OCI-LY3 (cell line): ENCODE data around the gene FANCM.
A peak's percentile ranks its signal among the peaks of the same experiment; 100 is the strongest.

Experiments
- H2AFZ ChIP-seq: fragments of 200-600, 300-600 bp; shearing (Covaris generic); 2 replicates; pipeline ENCODE4 v1.6.0; 2014; ENCODE audit warnings: antibody characterized with exemption, low read depth, low read length
- H3K27ac ChIP-seq: fragments of 200-600, 300-600 bp; sonication (generic); 2 replicates; pipeline ENCODE4 v1.5.1; 2014; ENCODE audit warnings: mild to moderate bottlenecking, low read length, moderate library complexity, mixed read lengths
- H3K27me3 ChIP-seq: fragments of 200-600, 300-600 bp; sonication (generic); 2 replicates; pipeline ENCODE4 v1.6.1; 2014; ENCODE audit warnings: low read depth, low read length, mixed read lengths
- H3K36me3 ChIP-seq: fragments of 200-600, 300-600 bp; sonication (generic); replicated peaks from 2 replicates; pipeline ENCODE3; 2014; ENCODE audit warnings: low read depth, low read length, mixed read lengths
- H3K4me1 ChIP-seq: fragments of 300-600, 200-600 bp; sonication (generic); 2 replicates; pipeline ENCODE4 v1.6.1; 2014; ENCODE audit warnings: low read length, mixed read lengths
- H3K4me2 ChIP-seq: fragments of 200-600, 300-600 bp; sonication (generic); 2 replicates; pipeline ENCODE4 v1.6.1; 2014; ENCODE audit warnings: low read length, mixed read lengths
- H3K4me3 ChIP-seq: fragments of 300-600, 200-600 bp; sonication (generic); 2 replicates; pipeline ENCODE4 v1.5.1; 2014; ENCODE audit warnings: antibody characterized with exemption, mild to moderate bottlenecking, low read length, moderate library complexity
- H3K79me2 ChIP-seq: fragments of 300-600, 200-600 bp; shearing (Covaris generic); 2 replicates; pipeline ENCODE4 v1.6.1; 2014; ENCODE audit warnings: mild to moderate bottlenecking, low read length, mixed read lengths
- H3K9ac ChIP-seq: fragments of 300-600, 200-600 bp; shearing (Covaris generic); 2 replicates; pipeline ENCODE4 v1.6.0; 2014; ENCODE audit warnings: mild to moderate bottlenecking, low read length, moderate library complexity
- H3K9me3 ChIP-seq: fragments of 200-600, 300-600 bp; shearing (Covaris generic); 2 replicates; pipeline ENCODE4 v1.6.1; 2014; ENCODE audit warnings: low read length, mixed read lengths; ENCODE audit not compliant: insufficient read depth
- H4K20me1 ChIP-seq: fragments of 200-600, 300-600 bp; sonication (generic); 2 replicates; pipeline ENCODE4 v1.6.1; 2016; ENCODE audit warnings: low read length, mixed read lengths; ENCODE audit not compliant: insufficient read depth
- EZH2phosphoT487 ChIP-seq: fragments of 200-600 bp; shearing (Covaris generic); IDR thresholded peaks from 2 replicates; pipeline ENCODE4 v1.6.1; 2018; ENCODE audit warnings: antibody characterized with exemption, mixed run types, low read depth
- TF ChIP-seq, protein P1 (sequence below): fragments of 200-600, 300-600 bp; sonication (generic); IDR thresholded peaks from 2 replicates; pipeline ENCODE4 v1.5.1; 2014; ENCODE audit warnings: antibody characterized with exemption, low read length, low read depth

The FANCM gene

DNA sequence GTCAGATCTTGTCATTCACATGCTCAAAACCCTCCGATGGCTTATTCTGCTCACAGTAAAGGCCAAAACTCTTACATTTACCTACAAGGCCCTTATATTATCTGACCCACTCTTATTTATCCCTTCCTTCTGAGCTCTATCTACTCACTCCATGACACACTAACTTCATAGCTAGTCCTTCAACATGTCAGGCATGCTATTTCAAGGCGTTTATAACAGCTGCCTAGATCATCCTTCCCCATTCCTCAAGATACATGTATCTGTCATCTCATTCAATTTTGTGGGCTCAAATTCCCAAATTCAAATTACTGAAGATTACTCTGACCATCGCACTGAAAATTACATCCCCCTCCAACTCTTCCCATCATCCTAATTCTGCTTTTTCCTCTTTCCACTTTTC is 110.4 kb downstream of the FANCM start:
- H3K27ac ChIP-seq, result no peak overlapping the region
- H3K4me1 ChIP-seq, result peaks cover 21% of the 10 kb centered on the region
- no peak overlapping the region for H3K4me3 ChIP-seq
- no peak overlapping the region for H2AFZ ChIP-seq
- peaks cover 96% of the 10 kb centered on the region for H4K20me1 ChIP-seq
- H3K9ac ChIP-seq, result no peak overlapping the region
- peaks cover 100% of the 10 kb centered on the region; the same call in 1 of the 2 replicates for H3K79me2 ChIP-seq
- H3K4me2 ChIP-seq, result no peak overlapping the region
- H3K9me3 ChIP-seq, result no peaks in the 10 kb centered on the region
- no peaks in the 10 kb centered on the region for H3K27me3 ChIP-seq
- no peak for TF ChIP-seq EZH2phosphoT487
- TF ChIP-seq, protein P1, sequence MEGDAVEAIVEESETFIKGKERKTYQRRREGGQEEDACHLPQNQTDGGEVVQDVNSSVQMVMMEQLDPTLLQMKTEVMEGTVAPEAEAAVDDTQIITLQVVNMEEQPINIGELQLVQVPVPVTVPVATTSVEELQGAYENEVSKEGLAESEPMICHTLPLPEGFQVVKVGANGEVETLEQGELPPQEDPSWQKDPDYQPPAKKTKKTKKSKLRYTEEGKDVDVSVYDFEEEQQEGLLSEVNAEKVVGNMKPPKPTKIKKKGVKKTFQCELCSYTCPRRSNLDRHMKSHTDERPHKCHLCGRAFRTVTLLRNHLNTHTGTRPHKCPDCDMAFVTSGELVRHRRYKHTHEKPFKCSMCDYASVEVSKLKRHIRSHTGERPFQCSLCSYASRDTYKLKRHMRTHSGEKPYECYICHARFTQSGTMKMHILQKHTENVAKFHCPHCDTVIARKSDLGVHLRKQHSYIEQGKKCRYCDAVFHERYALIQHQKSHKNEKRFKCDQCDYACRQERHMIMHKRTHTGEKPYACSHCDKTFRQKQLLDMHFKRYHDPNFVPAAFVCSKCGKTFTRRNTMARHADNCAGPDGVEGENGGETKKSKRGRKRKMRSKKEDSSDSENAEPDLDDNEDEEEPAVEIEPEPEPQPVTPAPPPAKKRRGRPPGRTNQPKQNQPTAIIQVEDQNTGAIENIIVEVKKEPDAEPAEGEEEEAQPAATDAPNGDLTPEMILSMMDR, result no peak
- H3K36me3 ChIP-seq, result peaks cover 44% of the 10 kb centered on the region

DNA sequence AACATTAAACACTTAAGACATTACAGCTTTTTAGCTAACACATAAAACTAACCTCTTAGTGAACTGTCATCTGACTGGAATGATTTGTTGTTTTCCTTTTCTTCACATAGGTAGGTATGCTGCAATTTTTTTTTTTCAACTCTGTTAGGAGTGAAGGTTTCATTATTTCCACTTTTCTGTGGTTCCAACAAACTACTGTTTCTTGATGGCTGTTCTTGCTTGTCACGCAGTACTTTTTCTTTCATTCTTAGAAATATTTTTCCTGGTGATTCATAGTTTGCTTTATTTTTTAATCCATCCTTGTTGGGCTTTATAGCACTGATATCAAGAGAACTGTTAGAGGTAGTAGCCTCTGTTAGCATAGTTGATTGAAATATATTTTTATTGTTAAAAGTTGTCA is 111.0 kb downstream of the FANCM start:
- Histone ChIP-seq H3K4me1 (peaks cover 24% of the 10 kb centered on the region), H3K4me3 (no peak overlapping the region), H3K9ac (no peak overlapping the region), H3K9me3 (no peaks in the 10 kb centered on the region), H2AFZ (no peak overlapping the region), H3K27ac (no peak overlapping the region), H4K20me1 (peaks cover 96% of the 10 kb centered on the region), H3K27me3 (no peaks in the 10 kb centered on the region), H3K36me3 (peaks cover 43% of the 10 kb centered on the region), H3K79me2 (peaks cover 100% of the 10 kb centered on the region; the same call in 1 of the 2 replicates), H3K4me2 (no peak overlapping the region)
- TF ChIP-seq, protein P1, result no peak
- no peak for TF ChIP-seq EZH2phosphoT487

DNA sequence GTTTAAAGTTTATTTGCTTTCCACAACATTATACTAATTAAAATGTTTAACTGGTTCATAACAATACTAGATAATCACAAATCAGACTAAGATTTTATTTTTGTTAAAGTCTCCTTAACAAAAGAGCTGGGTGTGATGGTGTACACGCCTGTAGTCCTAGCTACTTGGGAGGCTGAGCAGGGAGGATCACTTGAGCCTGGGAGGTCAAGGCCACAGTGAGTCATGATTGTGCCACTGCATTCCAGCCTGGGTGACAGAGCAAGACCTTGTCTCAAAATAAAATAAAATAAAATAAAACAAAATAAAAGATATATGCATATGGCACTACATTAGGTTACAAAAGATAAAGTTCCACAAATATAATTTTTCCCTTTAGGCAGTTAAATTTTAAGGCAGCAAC is 111.7 kb downstream of the FANCM start:
- Histone ChIP-seq H2AFZ (no peak overlapping the region), H3K27ac (no peak overlapping the region), H3K9ac (no peak overlapping the region), H3K4me2 (no peak overlapping the region), H3K36me3 (peaks cover 36% of the 10 kb centered on the region), H3K4me1 (peaks cover 24% of the 10 kb centered on the region), H3K79me2 (peaks cover 100% of the 10 kb centered on the region; the same call in 1 of the 2 replicates), H3K9me3 (no peaks in the 10 kb centered on the region), H3K4me3 (no peak overlapping the region), H3K27me3 (no peaks in the 10 kb centered on the region), H4K20me1 (peaks cover 90% of the 10 kb centered on the region)
- TF ChIP-seq EZH2phosphoT487, result no peak
- TF ChIP-seq, protein P1, result no peak

DNA sequence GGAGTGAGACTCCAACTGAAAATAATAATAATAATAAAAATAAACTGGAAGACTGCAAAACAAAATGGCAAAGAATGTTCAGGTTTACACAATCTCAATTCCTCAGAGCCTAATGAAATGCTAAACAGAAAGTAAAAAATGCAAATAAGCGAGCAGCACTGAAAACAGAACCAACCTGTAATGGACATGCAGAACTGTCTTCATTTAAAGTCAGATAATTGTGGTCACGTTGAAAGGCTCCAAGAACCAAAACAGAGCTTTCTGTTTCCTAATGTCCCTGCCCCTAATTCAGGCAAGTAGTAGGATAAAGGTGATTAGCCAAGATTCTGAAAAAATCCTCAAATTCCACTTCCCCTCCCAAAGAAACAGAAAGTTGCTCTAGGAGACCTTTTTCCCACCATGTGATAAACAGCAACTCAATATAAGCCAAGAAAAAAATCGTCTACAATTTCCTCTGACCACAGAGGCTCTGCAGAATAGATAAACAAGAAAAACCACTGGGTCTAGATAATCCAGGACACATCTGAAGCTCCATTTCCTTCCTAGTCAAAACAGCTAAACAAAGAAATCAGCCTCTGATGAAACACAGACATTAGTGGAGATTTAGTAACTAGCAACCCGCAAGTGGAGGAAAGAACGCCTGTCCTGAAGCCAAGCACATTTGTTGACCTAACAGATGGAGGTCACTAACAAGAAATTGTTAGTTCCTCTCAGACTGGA is 114.3 kb downstream of the FANCM start:
- peaks cover 35% of the 10 kb centered on the region for H3K4me1 ChIP-seq
- H3K4me3 ChIP-seq, result 0 out of 2 replicates have a peak overlapping the region, but pooled peaks have one; percentile 7
- TF ChIP-seq EZH2phosphoT487, result no peak
- TF ChIP-seq, protein P1, result no peak
- no peak overlapping the region for H3K9ac ChIP-seq
- H3K27me3 ChIP-seq, result no peaks in the 10 kb centered on the region
- peak overlapping the region; percentile 31 for H3K4me2 ChIP-seq
- peak overlapping the region; percentile 5; the same call in 1 of the 2 replicates for H3K27ac ChIP-seq
- H2AFZ ChIP-seq, result no peak overlapping the region
- H3K9me3 ChIP-seq, result no peaks in the 10 kb centered on the region
- peaks cover 65% of the 10 kb centered on the region for H4K20me1 ChIP-seq
- peaks cover 93% of the 10 kb centered on the region for H3K79me2 ChIP-seq
- peaks cover 27% of the 10 kb centered on the region for H3K36me3 ChIP-seq
